Caco-2 (cell line): ENCODE measurements around the gene C3orf38. TPM values are rescaled to one million over a fixed set of nuclear protein-coding genes. Genes with fewer than 3 reads are reported as not detected.

ENCODE experiments used
- BruUV-seq: library from RNA; stranded (reverse); fragments of 400-500 nt; replicated peaks from 2 replicates; lab custom pipeline; 2021; lab: Mats Ljungman, UMichigan
- CTCF ChIA-PET: fragments of 300-600 bp; sonication (Branson Sonifier 250); formaldehyde crosslinking; loops from one replicate; lab custom pipeline; 2022; ENCODE audit warnings: antibody characterized with exemption; lab: Charles Lee
- POLR2A ChIA-PET: fragments of 300-600 bp; sonication (Branson Sonifier 250); formaldehyde crosslinking; loops from one replicate; lab custom pipeline; 2022; ENCODE audit warnings: antibody characterized with exemption; lab: Charles Lee
- DNase-seq, 2 experiments: peaks; one replicate each; pipeline versions ENCODE4 v3.0.0 to v3.0.0-alpha.2; 2020 to 2022
- H3K27me3 ChIP-seq: replicated peaks from 2 replicates; pipeline ENCODE4 v1.6.0; 2011; ENCODE audit warnings: low read length; ENCODE audit not compliant: control insufficient read depth, insufficient read depth
- H3K36me3 ChIP-seq: 2 replicates; pipeline ENCODE4 v1.5.1; 2011; ENCODE audit warnings: low read length; ENCODE audit not compliant: control insufficient read depth, insufficient read depth
- H3K4me1 ChIP-seq: fragments of 250-450 bp; sonication (Bioruptor Pico); 2 replicates; pipeline ENCODE4 v1.5.1; 2020; ENCODE audit warnings: mild to moderate bottlenecking
- H3K4me3 ChIP-seq: 2 replicates; pipeline ENCODE4 v1.5.1; 2011; ENCODE audit warnings: low read depth, mild to moderate bottlenecking, control low read depth, low read length
- H3K9me3 ChIP-seq: fragments of 250-450 bp; sonication (Bioruptor Pico); 2 replicates; pipeline ENCODE4 v1.5.1; 2020; ENCODE audit warnings: mild to moderate bottlenecking, moderate library complexity
- H3K27ac Mint-ChIP-seq: one replicate; pipeline ENCODE4 v1.8.0; 2022; ENCODE audit warnings: mixed read lengths; ENCODE audit not compliant: unreplicated experiment
- H3K27me3 Mint-ChIP-seq: one replicate; pipeline ENCODE4 v1.8.0; 2022; ENCODE audit warnings: mixed read lengths; ENCODE audit not compliant: insufficient read depth, unreplicated experiment
- H3K36me3 Mint-ChIP-seq: one replicate; pipeline ENCODE4 v1.8.0; 2022; ENCODE audit warnings: mild to moderate bottlenecking, mixed read lengths; ENCODE audit not compliant: insufficient read depth, unreplicated experiment
- H3K4me1 Mint-ChIP-seq: one replicate; pipeline ENCODE4 v1.8.0; 2022; ENCODE audit warnings: low read depth, mixed read lengths; ENCODE audit not compliant: unreplicated experiment
- H3K4me3 Mint-ChIP-seq: one replicate; pipeline ENCODE4 v1.8.0; 2022; ENCODE audit warnings: mild to moderate bottlenecking, moderate library complexity, mixed read lengths; ENCODE audit not compliant: unreplicated experiment
- H3K9me3 Mint-ChIP-seq: one replicate; pipeline ENCODE4 v1.8.0; 2022; ENCODE audit warnings: mixed read lengths; ENCODE audit not compliant: unreplicated experiment
- CTCF ChIP-seq, 2 experiments: fragments of 200-600 bp in 1 of 2; IDR thresholded peaks; 1 replicate in 1 of 2; 2 replicates in 1 of 2; pipeline versions ENCODE4 v1.5.1 to v1.8.0; 2011 to 2022; ENCODE audit warnings: antibody characterized with exemption in 1 of 2, control low read depth in 1 of 2, inconsistent platforms in 1 of 2, low read depth in 1 of 2, low read length in 1 of 2, mild to moderate bottlenecking in 1 of 2, moderate library complexity in 1 of 2; ENCODE audit not compliant: insufficient read depth in 1 of 2, severe bottlenecking in 1 of 2, unreplicated experiment in 1 of 2
- intact Hi-C: fragments of 100-400 bp; cut with micrococcal nuclease; formaldehyde crosslinking; loops from one replicate; pipeline ENCODE4 v1.10.0; 2022; ENCODE audit not compliant: unreplicated experiment
- total RNA-seq: library from RNA; stranded (reverse); gene quantifications from 2 replicates; pipeline ENCODE4 v1.2.3, GENCODE V29; 2022

C3orf38 gene
- total RNA-seq, 1 experiment from 2014 or later = 22.8 TPM

DNA sequence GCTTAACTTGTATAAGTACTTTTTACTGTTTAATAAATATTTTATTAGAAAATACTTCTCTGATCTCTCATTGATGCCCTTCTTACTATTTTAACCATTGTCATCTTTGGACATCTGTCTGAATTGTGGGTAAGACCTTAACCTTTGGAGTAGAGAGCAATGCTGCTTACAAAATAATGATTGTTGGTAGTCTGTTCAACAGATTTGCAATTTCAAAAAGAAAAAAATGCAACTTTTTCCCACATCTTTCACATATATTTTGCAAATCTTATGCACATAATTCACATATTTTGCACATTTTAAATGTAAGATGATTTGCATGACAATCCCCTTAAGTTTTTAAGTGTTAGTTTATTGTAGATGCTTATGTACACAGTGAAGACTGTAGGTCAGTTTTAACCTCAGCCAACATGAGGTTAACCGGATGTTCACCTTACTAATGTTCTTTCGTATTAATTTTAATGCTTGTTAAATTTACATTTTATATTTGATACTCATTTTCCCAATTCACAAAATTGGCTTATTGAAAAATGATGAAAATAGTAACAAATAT, 16.7 kb downstream of the C3orf38 start:
- BruUV-seq = no TSS peak
- intact Hi-C loops = no loop called here
- H3K36me3 ChIP-seq = no peaks in the 10 kb centered on the region

DNA sequence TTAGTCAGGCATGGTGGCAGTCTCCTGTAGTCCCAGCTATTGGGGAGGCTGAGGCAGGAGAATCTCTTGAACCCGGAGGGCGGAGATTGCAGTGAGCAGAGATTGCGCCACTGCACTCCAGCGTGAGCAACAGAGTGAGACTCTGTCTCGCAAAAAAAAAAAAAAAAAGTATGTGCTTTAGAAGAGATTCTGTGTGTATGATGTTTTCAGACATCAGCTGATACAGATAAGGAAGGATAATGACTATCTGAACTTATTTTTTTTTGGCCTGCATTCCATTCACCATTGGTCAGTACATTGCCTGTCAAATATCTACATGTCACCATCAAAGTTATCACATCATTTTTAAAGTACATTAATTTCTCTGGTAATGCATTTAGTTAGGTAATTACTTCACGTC, 17.4 kb downstream of the C3orf38 start:
- intact Hi-C loops = no loop called here
- Mint-ChIP-seq H3K4me3 (no peak overlapping the region), H3K36me3 (peaks cover 2% of the 10 kb centered on the region), H3K27ac (no peak overlapping the region), H3K27me3 (no peaks in the 10 kb centered on the region), H3K4me1 (no peaks in the 10 kb centered on the region), H3K9me3 (no peaks in the 10 kb centered on the region)
- H3K27me3 ChIP-seq = no peaks in the 10 kb centered on the region
- H3K36me3 ChIP-seq = no peaks in the 10 kb centered on the region
- no peak for DNase-seq
- POLR2A ChIA-PET = no interaction called here
- no peak overlapping the region for H3K4me3 ChIP-seq
- no TSS peak for BruUV-seq
- CTCF ChIA-PET = no interaction called here
- no peaks in the 10 kb centered on the region for H3K4me1 ChIP-seq
- no peaks in the 10 kb centered on the region for H3K9me3 ChIP-seq
- TF ChIP-seq CTCF (IDR thresholded peaks at IDR 0.05; ENCODE audit: insufficient read depth in 1 of 2, low read depth in 1 of 2, low read length in 1 of 2, severe bottlenecking in 1 of 2, unreplicated experiment in 1 of 2) = no peak

More for the DNA sequence above, 16.7 kb downstream of the C3orf38 start:
- Histone ChIP-seq H3K4me1 (no peaks in the 10 kb centered on the region), H3K9me3 (no peaks in the 10 kb centered on the region), H3K4me3 (no peak overlapping the region), H3K27me3 (no peaks in the 10 kb centered on the region)
- Mint-ChIP-seq H3K27me3 (no peaks in the 10 kb centered on the region), H3K27ac (no peak overlapping the region), H3K36me3 (peaks cover 6% of the 10 kb centered on the region), H3K4me3 (no peak overlapping the region), H3K4me1 (no peaks in the 10 kb centered on the region), H3K9me3 (no peaks in the 10 kb centered on the region)
- POLR2A ChIA-PET = no interaction called here
- no peak for TF ChIP-seq CTCF (IDR thresholded peaks at IDR 0.05; ENCODE audit: insufficient read depth in 1 of 2, low read depth in 1 of 2, low read length in 1 of 2, severe bottlenecking in 1 of 2, unreplicated experiment in 1 of 2)
- no peak for DNase-seq
- CTCF ChIA-PET = no interaction called here

DNA sequence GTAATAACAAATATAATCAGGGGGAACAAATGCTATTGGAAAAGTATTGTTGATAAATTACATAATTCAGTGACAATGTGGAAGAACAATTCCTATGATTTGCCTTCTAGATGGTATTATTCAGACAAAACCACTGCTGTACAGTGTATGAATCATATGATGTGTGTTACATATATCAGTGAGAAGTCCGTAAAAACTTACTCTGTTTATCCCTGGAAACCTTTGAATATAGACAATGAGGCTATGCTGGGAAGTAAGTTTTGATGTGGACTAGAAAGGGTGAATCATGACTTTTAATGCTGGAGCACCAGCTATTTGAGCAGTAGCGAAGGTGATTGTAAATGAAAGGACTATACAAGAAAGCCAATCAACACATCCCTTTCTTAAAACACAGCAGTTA, 17.9 kb downstream of the C3orf38 start:
- no peaks in the 10 kb centered on the region for H3K36me3 ChIP-seq
- no peak for TF ChIP-seq CTCF (IDR thresholded peaks at IDR 0.05; ENCODE audit: insufficient read depth in 1 of 2, low read depth in 1 of 2, low read length in 1 of 2, severe bottlenecking in 1 of 2, unreplicated experiment in 1 of 2)
- BruUV-seq = no TSS peak
- H3K27me3 ChIP-seq = no peaks in the 10 kb centered on the region
- ChIA-PET POLR2A (no interaction called here), CTCF (no interaction called here)
- no peak for DNase-seq
- no peak overlapping the region for H3K27ac Mint-ChIP-seq
- no peak overlapping the region for H3K4me3 Mint-ChIP-seq
- H3K27me3 Mint-ChIP-seq = no peaks in the 10 kb centered on the region
- no peaks in the 10 kb centered on the region for H3K9me3 Mint-ChIP-seq
- no peaks in the 10 kb centered on the region for H3K9me3 ChIP-seq
- no peaks in the 10 kb centered on the region for H3K4me1 Mint-ChIP-seq
- no peaks in the 10 kb centered on the region for H3K4me1 ChIP-seq
- intact Hi-C loops = no loop called here
- no peak overlapping the region for H3K4me3 ChIP-seq
- no peaks in the 10 kb centered on the region for H3K36me3 Mint-ChIP-seq
